Activated CD8-positive, alpha-beta T cell treated with anti-CD3 and anti-CD28 coated beads for 36 hours (primary cell): ENCODE data around the gene ADAMTSL3. TPM values are rescaled to one million over a fixed set of nuclear protein-coding genes. Genes with fewer than 3 reads are reported as not detected.

Experiments
- ATAC-seq: fragments of 200-7000 bp; cut with Tn5 transposase; one replicate; pipeline ENCODE4 v1.10.0; 2021; ENCODE audit warnings: mild to moderate bottlenecking, moderate library complexity
- CTCF ChIA-PET: fragments of 350-600 bp; sonication (Branson Sonifier 250); formaldehyde crosslinking; loops from one replicate; lab custom pipeline; 2021; ENCODE audit warnings: antibody characterized with exemption; lab: Charles Lee
- POLR2A ChIA-PET: fragments of 350-600 bp; sonication (Branson Sonifier 250); formaldehyde crosslinking; loops from one replicate; lab custom pipeline; 2021; ENCODE audit warnings: antibody characterized with exemption; lab: Charles Lee
- DNase-seq: peaks from one replicate; pipeline ENCODE4 v3.0.0-alpha.2; 2020
- H3K27ac Mint-ChIP-seq: one replicate; pipeline ENCODE4 v1.8.0; 2021; ENCODE audit warnings: mild to moderate bottlenecking, mixed read lengths
- H3K27me3 Mint-ChIP-seq: one replicate; pipeline ENCODE4 v1.8.0; 2021; ENCODE audit warnings: mixed read lengths
- H3K36me3 Mint-ChIP-seq: one replicate; pipeline ENCODE4 v1.8.0; 2021; ENCODE audit warnings: low read depth, mixed read lengths
- H3K4me1 Mint-ChIP-seq: one replicate; pipeline ENCODE4 v1.8.0; 2021; ENCODE audit warnings: low read depth, mixed read lengths
- H3K4me3 Mint-ChIP-seq: one replicate; pipeline ENCODE4 v1.8.0; 2021; ENCODE audit warnings: mild to moderate bottlenecking, moderate library complexity, mixed read lengths
- H3K9me3 Mint-ChIP-seq: one replicate; pipeline ENCODE4 v1.8.0; 2021; ENCODE audit warnings: mixed read lengths
- CTCF ChIP-seq: fragments of 200-600 bp; IDR thresholded peaks from one replicate; pipeline ENCODE4 v1.8.0; 2022; ENCODE audit warnings: antibody characterized with exemption, mild to moderate bottlenecking
- intact Hi-C: fragments of 100-400 bp; cut with micrococcal nuclease; formaldehyde crosslinking; loops from one replicate; pipeline ENCODE4 v1.10.0; 2022
- total RNA-seq, 2 experiments: library from RNA; stranded (reverse); gene quantifications; one replicate each; pipeline ENCODE4 v1.2.3, GENCODE V29; 2021

ADAMTSL3 gene
- total RNA-seq, 2 experiments from 2014 or later = not detected

- Mint-ChIP-seq H3K27ac (no peak overlapping the region), H3K27me3 (peaks cover 9% of the 10 kb centered on the region), H3K36me3 (no peaks in the 10 kb centered on the region), H3K9me3 (peaks cover 2% of the 10 kb centered on the region), H3K4me1 (no peaks in the 10 kb centered on the region), H3K4me3 (no peak overlapping the region)
- no peak for ATAC-seq
- POLR2A ChIA-PET = no interaction called here
- intact Hi-C loops = no loop called here
- TF ChIP-seq CTCF = no peak
- no peak for DNase-seq
- CTCF ChIA-PET = no interaction called here
Measured at GRCh38 chr15:83732196-83732595, 78.3 kb downstream of the ADAMTSL3 start.

- intact Hi-C loops = no loop called here
- H3K27me3 Mint-ChIP-seq = peaks cover 9% of the 10 kb centered on the region
- POLR2A ChIA-PET = no interaction called here
- no peak overlapping the region for H3K4me3 Mint-ChIP-seq
- no peak for DNase-seq
- peaks cover 2% of the 10 kb centered on the region for H3K9me3 Mint-ChIP-seq
- TF ChIP-seq CTCF = no peak
- H3K27ac Mint-ChIP-seq = no peak overlapping the region
- ATAC-seq = no peak
- CTCF ChIA-PET = no interaction called here
- no peaks in the 10 kb centered on the region for H3K36me3 Mint-ChIP-seq
- no peaks in the 10 kb centered on the region for H3K4me1 Mint-ChIP-seq
Measured at GRCh38 chr15:83732770-83733169, 78.8 kb downstream of the ADAMTSL3 start.

GRCh38 chr15:83733206-83733605, 79.3 kb downstream of the ADAMTSL3 start:
- ATAC-seq = no peak
- no peak for TF ChIP-seq CTCF
- Mint-ChIP-seq H3K27me3 (peaks cover 9% of the 10 kb centered on the region), H3K9me3 (peaks cover 2% of the 10 kb centered on the region), H3K36me3 (no peaks in the 10 kb centered on the region), H3K4me3 (no peak overlapping the region), H3K4me1 (no peaks in the 10 kb centered on the region), H3K27ac (no peak overlapping the region)
- no peak for DNase-seq
- POLR2A ChIA-PET = no interaction called here
- intact Hi-C loops = no loop called here
- CTCF ChIA-PET = no interaction called here

- ATAC-seq (no peak), DNase-seq (no peak)
- peaks cover 9% of the 10 kb centered on the region for H3K27me3 Mint-ChIP-seq
- H3K4me3 Mint-ChIP-seq = no peak overlapping the region
- H3K4me1 Mint-ChIP-seq = no peaks in the 10 kb centered on the region
- H3K27ac Mint-ChIP-seq = no peak overlapping the region
- CTCF ChIA-PET = no interaction called here
- peaks cover 2% of the 10 kb centered on the region for H3K9me3 Mint-ChIP-seq
- TF ChIP-seq CTCF = no peak
- POLR2A ChIA-PET = no interaction called here
- H3K36me3 Mint-ChIP-seq = no peaks in the 10 kb centered on the region
- intact Hi-C loops = no loop called here
Measured at GRCh38 chr15:83733691-83734090, 79.8 kb downstream of the ADAMTSL3 start.

- Mint-ChIP-seq H3K4me1 (no peaks in the 10 kb centered on the region), H3K27ac (no peak overlapping the region), H3K9me3 (no peaks in the 10 kb centered on the region), H3K36me3 (no peaks in the 10 kb centered on the region), H3K27me3 (peaks cover 8% of the 10 kb centered on the region), H3K4me3 (no peak overlapping the region)
- CTCF ChIA-PET = no interaction called here
- ATAC-seq (no peak), DNase-seq (no peak)
- intact Hi-C loops = no loop called here
- TF ChIP-seq CTCF = no peak
- POLR2A ChIA-PET = no interaction called here
Measured at GRCh38 chr15:83734487-83734886, 80.6 kb downstream of the ADAMTSL3 start.
